GM12878 (cell line): ENCODE data around the gene TMEM231. TPM values are rescaled to one million over a fixed set of nuclear protein-coding genes. Genes with fewer than 3 reads are reported as not detected.

Experiments
- ATAC-seq: fragments of 200-7000 bp; cut with Tn5 transposase; 3 replicates; pipeline ENCODE4 v1.9.1; 2020; ENCODE audit warnings: mild to moderate bottlenecking, moderate library complexity
- BruUV-seq: library from RNA; stranded (reverse); fragments of 400-500 nt; replicated peaks from 2 replicates; lab custom pipeline; 2021; lab: Mats Ljungman, UMichigan
- CTCF ChIA-PET: fragments of 300-600 bp; sonication (Branson Sonifier 250); formaldehyde crosslinking; extraction: SDS; loops from one replicate; lab custom pipeline; 2021; ENCODE audit warnings: inconsistent platforms; lab: Yijun Ruan, JAX
- POLR2A ChIA-PET: fragments of 350-600 bp; formaldehyde crosslinking; extraction: SDS; loops from one replicate; lab custom pipeline; 2021; ENCODE audit warnings: inconsistent platforms; lab: Charles Lee
- RAD21 ChIA-PET: fragments of 300-600 bp; sonication (Branson Sonifier 250); formaldehyde crosslinking; loops from one replicate; lab custom pipeline; 2023; ENCODE audit warnings: antibody characterized with exemption; ENCODE audit not compliant: unreplicated experiment; lab: Charles Lee
- SMC1A ChIA-PET: fragments of 300-600 bp; sonication (Branson Sonifier 250); formaldehyde crosslinking; loops from one replicate; lab custom pipeline; 2023; ENCODE audit not compliant: unreplicated experiment, uncharacterized antibody; lab: Charles Lee
- DNase-seq: peaks from one replicate; pipeline ENCODE4 v3.0.0-alpha.2; 2011; ENCODE audit warnings: low read depth, low spot score
- FAIRE-seq: peaks from 3 replicates; lab custom pipeline; 2011; peaks lifted over from hg19 to GRCh38; lab: Jason Lieb, UNC
- H2AFZ ChIP-seq: 2 replicates; pipeline ENCODE4 v1.6.0; 2011; ENCODE audit warnings: low read depth, low read length, control low read depth; ENCODE audit not compliant: control insufficient read depth
- H3K27ac ChIP-seq: 2 replicates; pipeline ENCODE4 v1.5.1; 2011; ENCODE audit warnings: control low read depth; ENCODE audit not compliant: control insufficient read depth, insufficient read depth
- H3K27me3 ChIP-seq, 2 experiments: replicated peaks in 1 of 2; 2 replicates each; pipeline versions ENCODE4 v1.6.0 to v1.6.1; 2011; ENCODE audit warnings: low read length in 1 of 2; ENCODE audit not compliant: control insufficient read depth in 2 of 2, insufficient read depth in 2 of 2
- H3K36me3 ChIP-seq, 2 experiments: 2 replicates each; pipeline ENCODE4 v1.5.1; 2011; ENCODE audit warnings: low read length in 1 of 2; ENCODE audit not compliant: control insufficient read depth in 2 of 2, insufficient read depth in 2 of 2
- H3K4me1 ChIP-seq: 2 replicates; pipeline ENCODE4 v1.6.1; 2011; ENCODE audit warnings: mild to moderate bottlenecking, low read length, moderate library complexity, mixed read lengths; ENCODE audit not compliant: control insufficient read depth, insufficient read depth
- H3K4me2 ChIP-seq: 2 replicates; pipeline ENCODE4 v1.6.0; 2011; ENCODE audit warnings: control low read depth; ENCODE audit not compliant: control insufficient read depth, insufficient read depth
- H3K4me3 ChIP-seq: fragments of 200-600 bp; sonication (generic); 2 replicates; pipeline ENCODE4 v1.5.1; 2016
- H3K79me2 ChIP-seq: 2 replicates; pipeline ENCODE4 v1.6.0; 2011; ENCODE audit warnings: low read length; ENCODE audit not compliant: control insufficient read depth, insufficient read depth
- H3K9ac ChIP-seq: 2 replicates; pipeline ENCODE4 v1.8.0; 2011; ENCODE audit warnings: low read length, control low read depth, mixed read lengths; ENCODE audit not compliant: control insufficient read depth, insufficient read depth
- H3K9me3 ChIP-seq: replicated peaks from 3 replicates; pipeline ENCODE4 v1.5.1; 2011; ENCODE audit warnings: mild to moderate bottlenecking, low read length; ENCODE audit not compliant: control insufficient read depth, insufficient read depth
- H4K20me1 ChIP-seq: 2 replicates; pipeline ENCODE4 v1.6.0; 2011; ENCODE audit not compliant: control insufficient read depth, insufficient read depth
- DPF2 ChIP-seq: fragments of 450-650 bp; IDR thresholded peaks from 2 replicates; pipeline ENCODE4 v1.6.1; 2017; ENCODE audit warnings: mild to moderate bottlenecking
- FOXK2 ChIP-seq: fragments of 450-650 bp; IDR thresholded peaks from 2 replicates; pipeline ENCODE4 v1.6.1; 2017; ENCODE audit warnings: mild to moderate bottlenecking, moderate library complexity
- HDAC6 ChIP-seq: fragments of 200-600 bp; sonication (generic); IDR thresholded peaks from one replicate; pipeline ENCODE4 v1.8.0; 2017; ENCODE audit warnings: antibody characterized with exemption; ENCODE audit not compliant: unreplicated experiment
- HDGF ChIP-seq: fragments of 450-650 bp; IDR thresholded peaks from 2 replicates; pipeline ENCODE4 v1.6.1; 2016; ENCODE audit warnings: antibody characterized with exemption
- MAX ChIP-seq: IDR thresholded peaks from 2 replicates; pipeline ENCODE4 v1.6.1; 2012; ENCODE audit warnings: low read depth, low read length, improper control_type of control experiment
- MYB ChIP-seq: fragments of 150-350 bp; IDR thresholded peaks from 2 replicates; pipeline ENCODE4 v1.6.1; 2014; ENCODE audit warnings: mild to moderate bottlenecking, low read depth, low read length, borderline replicate concordance
- NFXL1 ChIP-seq: fragments of 450-650 bp; IDR thresholded peaks from 2 replicates; pipeline ENCODE4 v1.6.1; 2017; ENCODE audit warnings: antibody characterized with exemption, mild to moderate bottlenecking, borderline replicate concordance
- NFYA ChIP-seq: IDR thresholded peaks from 2 replicates; pipeline ENCODE4 v1.6.1; 2011; ENCODE audit warnings: low read depth, mild to moderate bottlenecking, low read length, improper control_type of control experiment, borderline replicate concordance
- NKRF ChIP-seq: fragments of 450-650 bp; conservative IDR thresholded peaks from 2 replicates; pipeline ENCODE4 v1.6.1; 2017; ENCODE audit warnings: mild to moderate bottlenecking, moderate library complexity
- PBX3 ChIP-seq: IDR thresholded peaks from 2 replicates; pipeline ENCODE4 v1.6.1; 2011; ENCODE audit warnings: mild to moderate bottlenecking, low read depth, low read length, moderate library complexity; ENCODE audit not compliant: insufficient replicate concordance
- POLR2A ChIP-seq: IDR thresholded peaks from 2 replicates; pipeline ENCODE4 v1.6.1; 2011; ENCODE audit warnings: low read depth, mild to moderate bottlenecking, low read length
- RCOR1 ChIP-seq: conservative IDR thresholded peaks from 2 replicates; pipeline ENCODE4 v1.6.1; 2012; ENCODE audit warnings: low read depth, low read length, improper control_type of control experiment
- SIN3A ChIP-seq: IDR thresholded peaks from 2 replicates; pipeline ENCODE4 v1.6.1; 2012; ENCODE audit warnings: low read depth, low read length, improper control_type of control experiment
- SMAD5 ChIP-seq: IDR thresholded peaks from 2 replicates; pipeline ENCODE4 v1.6.1; 2016; ENCODE audit warnings: antibody characterized with exemption, low read depth
- TCF7 ChIP-seq: IDR thresholded peaks from 2 replicates; pipeline ENCODE4 v1.6.1; 2014; ENCODE audit warnings: antibody characterized with exemption, borderline replicate concordance
- WGBS: methylation state at CpG from one replicate; pipeline ENCODE4 v1.1.6; 2016; ENCODE audit warnings: low lambda C conversion rate; ENCODE audit not compliant: insufficient replicate concordance, insufficient coverage; ENCODE audit errors: missing lambda C conversion rate; 5-methylcytosine and 5-hydroxymethylcytosine counted together
- in situ Hi-C: fragments of 300-500 bp; cut with MboI; formaldehyde crosslinking; loops from 9 replicates; pipeline ENCODE4 v1.14.3; 2018; ENCODE audit warnings: mixed read lengths
- intact Hi-C: fragments of 100-400 bp; cut with micrococcal nuclease; formaldehyde crosslinking; loops from one replicate; pipeline ENCODE4 v1.14.2; 2022; ENCODE audit not compliant: unreplicated experiment
- polyA plus RNA-seq, 11 experiments: library from polyadenylated mRNA; depleted of rRNA in 4 of 11; unstranded in 6 of 11; stranded (reverse) in 5 of 11; fragments of >200 nt; fragmentation: Nextera tagmentation in 4 of 11; fragmentation: Illumina TruSeq in 1 of 11; extraction: Ambion mirVana in 4 of 11; extraction: Trizol in 1 of 11; gene quantifications; 1 replicate in 1 of 11; 2 replicates in 10 of 11; pipeline versions ENCODE4 v1.2.1 to v1.2.3, GENCODE V29; 2011 to 2016; ENCODE audit warnings: inconsistent platforms in 2 of 11, missing spikeins in 2 of 11, low read depth in 1 of 11
- total RNA-seq, 4 experiments: library from RNA; depleted of rRNA in 3 of 4; stranded (reverse); fragments of >200 nt in 3 of 4; fragmentation: Illumina TruSeq in 1 of 4; extraction: Trizol in 1 of 4; gene quantifications; 2 replicates each; pipeline versions ENCODE4 v1.2.1 to v1.2.3, GENCODE V29; 2013 to 2021
- TF ChIP-seq, protein P1 (sequence below): IDR thresholded peaks from 2 replicates; pipeline ENCODE4 v1.6.1; 2012; ENCODE audit warnings: mild to moderate bottlenecking, low read depth, low read length
- TF ChIP-seq, protein P2 (sequence below), 3 experiments: IDR thresholded peaks in 2 of 3; conservative IDR thresholded peaks in 1 of 3; 2 replicates each; pipeline ENCODE4 v1.5.1; 2011; ENCODE audit warnings: low read depth in 3 of 3, low read length in 3 of 3, mild to moderate bottlenecking in 3 of 3, control low read depth in 2 of 3, moderate library complexity in 2 of 3, inconsistent platforms in 1 of 3, mixed read lengths in 1 of 3; ENCODE audit not compliant: control insufficient read depth in 2 of 3, insufficient read depth in 1 of 3; ENCODE audit errors: extremely low read depth in 1 of 3

Gene TMEM231
- total and polyA plus RNA-seq, 10 of the 15 experiments (the other 5 are each of a cell fraction or from before 2014, with no cell fraction given), result 1.2 to 9.1 (median 5.9) TPM

- Histone ChIP-seq H3K36me3 (peaks cover 0 to 5% of the 10 kb centered on the region in 2 experiments; a peak in 1 of 4 replicates), H3K4me2 (no peak overlapping the region), H3K9me3 (no peaks in the 10 kb centered on the region), H3K79me2 (no peaks in the 10 kb centered on the region), H4K20me1 (no peaks in the 10 kb centered on the region), H3K4me1 (no peaks in the 10 kb centered on the region), H3K4me3 (no peak overlapping the region), H3K9ac (no peak overlapping the region), H3K27me3 (no peaks in the 10 kb centered on the region), H3K27ac (no peak overlapping the region), H2AFZ (no peak overlapping the region)
- ATAC-seq, result no peak
- in situ Hi-C loops, result no loop called here
- WGBS, result 39% methylated on average over 4 of the region's 4 CpGs
- ChIA-PET RAD21 (no interaction called here), POLR2A (interaction anchor here (0.6 to 0.7 kb wide), 2 partner anchors 15 to 38 kb away, joined by 4 to 5 read pairs; no protein-coding TSS in a partner anchor), SMC1A (interaction anchor here (0.6 kb wide), 1 partner anchor 21 kb away, joined by 4 read pairs; no protein-coding TSS in a partner anchor), CTCF (interaction anchor here (1.4 kb wide), 1 partner anchor 16 kb away, joined by 5 read pairs; no protein-coding TSS in a partner anchor)
- BruUV-seq, result no TSS peak
- no peak for FAIRE-seq
- DNase-seq, result no peak
- intact Hi-C loops, result no loop called here
- TF ChIP-seq, protein P1, sequence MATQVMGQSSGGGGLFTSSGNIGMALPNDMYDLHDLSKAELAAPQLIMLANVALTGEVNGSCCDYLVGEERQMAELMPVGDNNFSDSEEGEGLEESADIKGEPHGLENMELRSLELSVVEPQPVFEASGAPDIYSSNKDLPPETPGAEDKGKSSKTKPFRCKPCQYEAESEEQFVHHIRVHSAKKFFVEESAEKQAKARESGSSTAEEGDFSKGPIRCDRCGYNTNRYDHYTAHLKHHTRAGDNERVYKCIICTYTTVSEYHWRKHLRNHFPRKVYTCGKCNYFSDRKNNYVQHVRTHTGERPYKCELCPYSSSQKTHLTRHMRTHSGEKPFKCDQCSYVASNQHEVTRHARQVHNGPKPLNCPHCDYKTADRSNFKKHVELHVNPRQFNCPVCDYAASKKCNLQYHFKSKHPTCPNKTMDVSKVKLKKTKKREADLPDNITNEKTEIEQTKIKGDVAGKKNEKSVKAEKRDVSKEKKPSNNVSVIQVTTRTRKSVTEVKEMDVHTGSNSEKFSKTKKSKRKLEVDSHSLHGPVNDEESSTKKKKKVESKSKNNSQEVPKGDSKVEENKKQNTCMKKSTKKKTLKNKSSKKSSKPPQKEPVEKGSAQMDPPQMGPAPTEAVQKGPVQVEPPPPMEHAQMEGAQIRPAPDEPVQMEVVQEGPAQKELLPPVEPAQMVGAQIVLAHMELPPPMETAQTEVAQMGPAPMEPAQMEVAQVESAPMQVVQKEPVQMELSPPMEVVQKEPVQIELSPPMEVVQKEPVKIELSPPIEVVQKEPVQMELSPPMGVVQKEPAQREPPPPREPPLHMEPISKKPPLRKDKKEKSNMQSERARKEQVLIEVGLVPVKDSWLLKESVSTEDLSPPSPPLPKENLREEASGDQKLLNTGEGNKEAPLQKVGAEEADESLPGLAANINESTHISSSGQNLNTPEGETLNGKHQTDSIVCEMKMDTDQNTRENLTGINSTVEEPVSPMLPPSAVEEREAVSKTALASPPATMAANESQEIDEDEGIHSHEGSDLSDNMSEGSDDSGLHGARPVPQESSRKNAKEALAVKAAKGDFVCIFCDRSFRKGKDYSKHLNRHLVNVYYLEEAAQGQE, result no peak
- TF ChIP-seq POLR2A (no peak), SMAD5 (no peak), HDAC6 (no peak), TCF7 (no peak), MAX (no peak), RCOR1 (no peak), HDGF (no peak), FOXK2 (no peak), NFYA (no peak), PBX3 (no peak), NKRF (no peak), DPF2 (no peak), SIN3A (no peak), NFXL1 (no peak), MYB (no peak)
- TF ChIP-seq, protein P2, sequence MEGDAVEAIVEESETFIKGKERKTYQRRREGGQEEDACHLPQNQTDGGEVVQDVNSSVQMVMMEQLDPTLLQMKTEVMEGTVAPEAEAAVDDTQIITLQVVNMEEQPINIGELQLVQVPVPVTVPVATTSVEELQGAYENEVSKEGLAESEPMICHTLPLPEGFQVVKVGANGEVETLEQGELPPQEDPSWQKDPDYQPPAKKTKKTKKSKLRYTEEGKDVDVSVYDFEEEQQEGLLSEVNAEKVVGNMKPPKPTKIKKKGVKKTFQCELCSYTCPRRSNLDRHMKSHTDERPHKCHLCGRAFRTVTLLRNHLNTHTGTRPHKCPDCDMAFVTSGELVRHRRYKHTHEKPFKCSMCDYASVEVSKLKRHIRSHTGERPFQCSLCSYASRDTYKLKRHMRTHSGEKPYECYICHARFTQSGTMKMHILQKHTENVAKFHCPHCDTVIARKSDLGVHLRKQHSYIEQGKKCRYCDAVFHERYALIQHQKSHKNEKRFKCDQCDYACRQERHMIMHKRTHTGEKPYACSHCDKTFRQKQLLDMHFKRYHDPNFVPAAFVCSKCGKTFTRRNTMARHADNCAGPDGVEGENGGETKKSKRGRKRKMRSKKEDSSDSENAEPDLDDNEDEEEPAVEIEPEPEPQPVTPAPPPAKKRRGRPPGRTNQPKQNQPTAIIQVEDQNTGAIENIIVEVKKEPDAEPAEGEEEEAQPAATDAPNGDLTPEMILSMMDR (IDR thresholded peaks at IDR 0.05 in 2 of 3, conservative IDR thresholded peaks at IDR 0.05 in 1 of 3; ENCODE audit: control insufficient read depth in 2 of 3, extremely low read depth in 1 of 3, insufficient read depth in 1 of 3, low read depth in 3 of 3, low read length in 3 of 3), result no peak
Measured at GRCh38 chr16:75537776-75538175, 18.3 kb downstream of the TMEM231 start.
